ENCODE data around the gene ASAP2.

GRCh38 chr2:9336576-9337314, 130.1 kb downstream of the ASAP2 start:
- TF ChIP-seq POLR2AphosphoS5 (IDR thresholded peaks at IDR 0.05; ENCODE audit: low read depth) (no peak), CTCF (IDR thresholded peaks at IDR 0.05; ENCODE audit: insufficient read depth, low read length) (no peak), GABPA (IDR thresholded peaks at IDR 0.05; ENCODE audit: low read depth) (no peak), REST (IDR thresholded peaks at IDR 0.05; ENCODE audit: insufficient replicate concordance, low read depth) (no peak), SPI1 (IDR thresholded peaks at IDR 0.05; ENCODE audit: borderline replicate concordance, low read depth) (no peak)
